Suppressor macrophage treated with lipopolysaccharide for 4 hours (primary cell): ENCODE data around the gene MILR1.

Source experiments
- DNase-seq: peaks from one replicate; pipeline ENCODE4 v3.0.0-alpha.2; 2020

The MILR1 gene

GRCh38 chr17:64504769-64505339 is 55.9 kb downstream of the MILR1 start:
- DNase-seq: no peak

GRCh38 chr17:64505340-64506200 is 56.7 kb downstream of the MILR1 start:
- peak; percentile 95 for DNase-seq

GRCh38 chr17:64506201-64506575 is 57.3 kb downstream of the MILR1 start, which contains the start of gene DDX5:
DDX5 (minus strand) TSS chr17:64506289; CDS start chr17:64506119, 170 bp downstream.
- DNase-seq: peak; percentile 99

- DNase-seq: peak; percentile 97
Observed at GRCh38 chr17:64506576-64507412, 57.9 kb downstream of the MILR1 start, which contains the start of gene CEP95. CEP95 (plus strand) TSS chr17:64506977; CDS start chr17:64507098, 121 bp downstream.

GRCh38 chr17:64507413-64507782 is 58.5 kb downstream of the MILR1 start:
- DNase-seq: peak; percentile 54

GRCh38 chr17:64508683-64509082 is 59.8 kb downstream of the MILR1 start:
- DNase-seq: no peak

GRCh38 chr17:64509179-64509578 is 60.3 kb downstream of the MILR1 start:
- no peak for DNase-seq

- no peak for DNase-seq
Observed at GRCh38 chr17:64515419-64515818, 66.5 kb downstream of the MILR1 start.

GRCh38 chr17:64515829-64516228 is 66.9 kb downstream of the MILR1 start:
- no peak for DNase-seq
